Heart left ventricle (tissue), 16 donors: ENCODE results near the gene IFIH1. TPM values are rescaled to one million over a fixed set of nuclear protein-coding genes. Genes with fewer than 3 reads are reported as not detected.

Experiments used
- ATAC-seq, 4 donors: fragments of 200-7000 bp; cut with Tn5 transposase; one replicate each; pipeline ENCODE4 v1.9.1; 2020 to 2022; ENCODE audit warnings: moderate library complexity in 4 of 4, mild to moderate bottlenecking in 3 of 4, moderate number of reproducible peaks in 1 of 4
- DNase-seq, 5 donors: peaks; one replicate each; pipeline ENCODE4 v3.0.0-alpha.2; 2020
- H3K27ac ChIP-seq, 12 donors: fragments of 200-600 bp; sonication (generic) in 4 of 12; one replicate each; pipeline versions ENCODE4 v1.5.0 to v1.8.0; 2016 to 2022; ENCODE audit warnings: mild to moderate bottlenecking in 2 of 12
- H3K27me3 ChIP-seq, 9 donors: fragments of 200-600 bp; sonication (generic) in 2 of 9; one replicate each; pipeline versions ENCODE4 v1.5.1 to v1.8.0; 2016 to 2022; ENCODE audit warnings: mild to moderate bottlenecking in 3 of 9
- H3K36me3 ChIP-seq, 9 donors: fragments of 200-600 bp; sonication (generic) in 2 of 9; one replicate each; pipeline versions ENCODE4 v1.5.0 to v1.8.0; 2018 to 2022; ENCODE audit warnings: mild to moderate bottlenecking in 2 of 9
- H3K4me1 ChIP-seq, 12 donors: fragments of 200-600 bp; sonication (generic) in 4 of 12; one replicate each; pipeline versions ENCODE4 v1.5.0 to v1.8.0; 2016 to 2022; ENCODE audit warnings: mild to moderate bottlenecking in 3 of 12
- H3K4me3 ChIP-seq, 12 donors: fragments of 200-600 bp; sonication (generic) in 4 of 12; one replicate each; pipeline versions ENCODE4 v1.5.0 to v1.8.0; 2017 to 2022; ENCODE audit warnings: mild to moderate bottlenecking in 9 of 12, moderate library complexity in 4 of 12
- H3K9me3 ChIP-seq, 12 donors: fragments of 200-600 bp; sonication (generic) in 4 of 12; one replicate each; pipeline versions ENCODE4 v1.5.0 to v1.8.0; 2016 to 2022; ENCODE audit warnings: mild to moderate bottlenecking in 1 of 12
- CTCF ChIP-seq, 12 donors: fragments of 200-600 bp; sonication (generic) in 4 of 12; IDR thresholded peaks; one replicate each; pipeline versions ENCODE4 v1.5.0 to v1.8.0; 2018 to 2022; ENCODE audit warnings: antibody characterized with exemption in 12 of 12, mild to moderate bottlenecking in 5 of 12
- POLR2A ChIP-seq, 2 donors: fragments of 450-650 bp; IDR thresholded peaks; one replicate each; pipeline ENCODE4 v1.6.1; 2017; ENCODE audit warnings: antibody characterized with exemption in 2 of 2, mild to moderate bottlenecking in 2 of 2, moderate library complexity in 2 of 2
- WGBS, 4 donors: extraction: QIAGEN DNeasy Blood & Tissue Kit in 2 of 4; methylation state at CpG; one replicate each; pipeline versions ENCODE4 v1.1.5 to v1.1.7; 2013 to 2018; 5-methylcytosine and 5-hydroxymethylcytosine counted together
- intact Hi-C, 10 donors: fragments of 100-400 bp; cut with DNase I; formaldehyde crosslinking; loops; one replicate each; pipeline versions ENCODE4 v1.11.1 to v1.14.2; 2022
- polyA plus RNA-seq, 2 donors: library from polyadenylated mRNA; stranded (reverse); fragments of 200-250 nt; gene quantifications; one replicate each; pipeline ENCODE4 v1.2.3, GENCODE V29; 2013
- total RNA-seq, 9 donors: library from RNA; depleted of rRNA in 2 of 9; stranded (reverse); fragments of >200 nt in 2 of 9; fragmentation: NEBNext Ultra II Directional in 3 of 9; extraction: Animal tissue kit (Norgen Biotek cat#: 25700) in 3 of 9; gene quantifications; one replicate each; pipeline versions ENCODE4 v1.1.0 to v1.2.4, GENCODE V29; 2016 to 2023
- donor health status: ischemic (EF 13 %, LVEDD 7.1; RV severe dilation, severe dysfunction).
- donor health status: healthy with polysubstance abuse.
- donor health status: DM: no; HTN: yes; CAD: no.
- donor health status: DM: no; HTN: no; CAD: no.
- donor health status: ischemic (EF 25% LVEDD 6.9; RV normal size, moderate dysfunction).
- donor health status: ischemic (EF 25% LVEDD 5.7; RV mildly dilated, moderate dysfunction).
- donor health status: healthy.
- donor health status: DM: yes; HTN: yes; CAD: no.
- donor health status: ischemic (EF 35%, LVEDD 5.7; RV mildly dilated, moderate dysfunction).
- donor health status: nonischemic (EF 11% LVEDD 7.7; RV severe dilation, severe dysfunction).
- donor health status: DM: yes; HTN: yes; CAD: no.
- donor health status: PGD.
- donor health status: ischemic (EF 29% LVEDD 5.4; RV normal size, mild dysfunction).
- donor health status: nonischemic (EF 23%, LVEDD 6.1; RV moderate dilation, normal function).

Gene IFIH1
- total and polyA plus RNA-seq, 11 donors = 3.4 to 24.2 (median 5.5) TPM

- Histone ChIP-seq H3K4me1 (peaks cover 0 to 20% (median 8%) of the 10 kb centered on the region in 12 donors), H3K36me3 (no peaks in the 10 kb centered on the region), H3K27ac (peak within 1 kb of the TSS in 11 of 12 donors; percentile 13 to 74 (median 55)), H3K4me3 (peak within 1 kb of the TSS in 9 of 12 donors; percentile 18 to 53 (median 43)), H3K9me3 (no peaks in the 10 kb centered on the region), H3K27me3 (no peaks in the 10 kb centered on the region)
- intact Hi-C loops = no loop called here
- 33 to 49% (median 38%) methylated on average over 6 of the region's 6 CpGs for WGBS, 4 donors
- ATAC-seq = peak; percentile 48 to 78 (median 70)
- TF ChIP-seq CTCF (IDR thresholded peaks at IDR 0.05) (no peak), POLR2A (IDR thresholded peaks at IDR 0.05) (no peak)
- DNase-seq = peak in 2 of 5 donors; percentile 22 to 27
Measured at GRCh38 chr2:162243294-162243693, 75.2 kb downstream of the IFIH1 start, which contains the start of gene FAP. TSS of gene FAP (minus strand) at chr2:162243445. CDS start at chr2:162243327, 118 bp downstream.

- TF ChIP-seq POLR2A (IDR thresholded peaks at IDR 0.05) (no peak), CTCF (IDR thresholded peaks at IDR 0.05) (no peak)
- peak overlapping the region in 11 of 12 donors; percentile 13 to 74 (median 55) for H3K27ac ChIP-seq
- no peaks in the 10 kb centered on the region for H3K9me3 ChIP-seq
- intact Hi-C loops = no loop called here
- ATAC-seq = no peak
- WGBS, 4 donors = 42 to 59% (median 51%) methylated on average over 5 of the region's 5 CpGs
- H3K4me3 ChIP-seq = peak overlapping the region in 9 of 12 donors; percentile 18 to 53 (median 43)
- no peak for DNase-seq
- peaks cover 0 to 20% (median 8%) of the 10 kb centered on the region in 12 donors for H3K4me1 ChIP-seq
- H3K27me3 ChIP-seq = no peaks in the 10 kb centered on the region
- no peaks in the 10 kb centered on the region for H3K36me3 ChIP-seq
Measured at GRCh38 chr2:162242586-162243280, 75.8 kb downstream of the IFIH1 start.

- H3K27ac ChIP-seq = no peak overlapping the region
- H3K36me3 ChIP-seq = no peaks in the 10 kb centered on the region
- ATAC-seq (no peak), DNase-seq (no peak)
- no peaks in the 10 kb centered on the region for H3K9me3 ChIP-seq
- WGBS, 4 donors = 92 to 97% (median 95%) methylated on average over 1 of the region's 1 CpG
- TF ChIP-seq POLR2A (IDR thresholded peaks at IDR 0.05) (no peak), CTCF (IDR thresholded peaks at IDR 0.05) (no peak)
- intact Hi-C loops = no loop called here
- peaks cover 0 to 20% (median 8%) of the 10 kb centered on the region in 12 donors for H3K4me1 ChIP-seq
- H3K4me3 ChIP-seq = peak overlapping the region in 6 of 12 donors; percentile 41 to 53 (median 48)
- H3K27me3 ChIP-seq = no peaks in the 10 kb centered on the region
Measured at GRCh38 chr2:162241571-162241970, 76.9 kb downstream of the IFIH1 start.

- Histone ChIP-seq H3K27me3 (no peaks in the 10 kb centered on the region), H3K27ac (no peak overlapping the region), H3K36me3 (no peaks in the 10 kb centered on the region), H3K4me1 (peaks cover 0 to 9% (median 0%) of the 10 kb centered on the region in 12 donors), H3K9me3 (no peaks in the 10 kb centered on the region), H3K4me3 (no peak overlapping the region)
- no peak for TF ChIP-seq POLR2A (IDR thresholded peaks at IDR 0.05)
- TF ChIP-seq CTCF (IDR thresholded peaks at IDR 0.05) = no peak
- DNase-seq = peak in 1 of 5 donors; percentile 59
- intact Hi-C loops = no loop called here
- ATAC-seq = no peak
- WGBS, 4 donors = 95 to 99% (median 97%) methylated on average over 22 to 38 of the region's 38 CpGs
Measured at GRCh38 chr2:162234620-162235462, 83.6 kb downstream of the IFIH1 start.
